HEK293T (cell line): Measurements from ENCODE around the gene FBXL2.

ENCODE experiments used
- CTCF ChIA-PET: fragments of 350-600 bp; formaldehyde crosslinking; extraction: SDS; loops from one replicate; lab custom pipeline; 2021; ENCODE audit warnings: antibody characterized with exemption, inconsistent platforms; lab: Yijun Ruan, JAX
- POLR2A ChIA-PET: fragments of 350-600 bp; formaldehyde crosslinking; extraction: SDS; loops from one replicate; lab custom pipeline; 2020; ENCODE audit warnings: antibody characterized with exemption, inconsistent platforms; lab: Yijun Ruan, JAX
- DNase-seq: peaks from one replicate; pipeline ENCODE4 v3.0.0; 2012; ENCODE audit warnings: mixed read lengths; ENCODE audit errors: extremely low spot score
- ARNT ChIP-seq: fragments of 450-650 bp; IDR thresholded peaks from 2 replicates; pipeline ENCODE4 v1.6.1; 2017; ENCODE audit warnings: mild to moderate bottlenecking
- BHLHE40 ChIP-seq: fragments of 450-650 bp; IDR thresholded peaks from 2 replicates; pipeline ENCODE4 v1.6.1; 2016; ENCODE audit warnings: mild to moderate bottlenecking, moderate library complexity, borderline replicate concordance
- CTBP1 ChIP-seq: fragments of 450-650 bp; IDR thresholded peaks from 2 replicates; pipeline ENCODE4 v1.6.1; 2016; ENCODE audit warnings: borderline replicate concordance
- ELF4 ChIP-seq: fragments of 450-650 bp; IDR thresholded peaks from 2 replicates; pipeline ENCODE4 v1.6.1; 2017; ENCODE audit warnings: antibody characterized with exemption
- FOXA1 ChIP-seq: fragments of 450-650 bp; IDR thresholded peaks from 2 replicates; pipeline ENCODE4 v1.6.1; 2016; ENCODE audit warnings: mild to moderate bottlenecking
- FOXK2 ChIP-seq: fragments of 450-650 bp; IDR thresholded peaks from 2 replicates; pipeline ENCODE4 v1.6.1; 2016; ENCODE audit warnings: mild to moderate bottlenecking
- FOXM1 ChIP-seq: fragments of 450-650 bp; IDR thresholded peaks from 2 replicates; pipeline ENCODE4 v1.6.1; 2017; ENCODE audit warnings: mild to moderate bottlenecking, borderline replicate concordance
- HDGF ChIP-seq: fragments of 450-650 bp; IDR thresholded peaks from 2 replicates; pipeline ENCODE4 v1.6.1; 2017; ENCODE audit warnings: antibody characterized with exemption, borderline replicate concordance
- L3MBTL2 ChIP-seq: fragments of 450-650 bp; conservative IDR thresholded peaks from 2 replicates; pipeline ENCODE4 v1.6.1; 2016; ENCODE audit warnings: mild to moderate bottlenecking
- LEF1 ChIP-seq: fragments of 450-650 bp; IDR thresholded peaks from 2 replicates; pipeline ENCODE4 v1.6.1; 2017; ENCODE audit warnings: mild to moderate bottlenecking, borderline replicate concordance
- NFRKB ChIP-seq: fragments of 450-650 bp; IDR thresholded peaks from 2 replicates; pipeline ENCODE4 v1.6.1; 2016; ENCODE audit warnings: mild to moderate bottlenecking, moderate library complexity
- PKNOX1 ChIP-seq: fragments of 450-650 bp; IDR thresholded peaks from 2 replicates; pipeline ENCODE4 v1.6.1; 2016
- SP1 ChIP-seq: fragments of 450-650 bp; IDR thresholded peaks from 2 replicates; pipeline ENCODE4 v1.6.1; 2017
- SUZ12 ChIP-seq: fragments of 450-650 bp; IDR thresholded peaks from 2 replicates; pipeline ENCODE4 v1.6.1; 2016; ENCODE audit warnings: mild to moderate bottlenecking
- TARDBP ChIP-seq: fragments of 450-650 bp; IDR thresholded peaks from 2 replicates; pipeline ENCODE4 v1.6.1; 2016
- ZNF384 ChIP-seq: fragments of 450-650 bp; IDR thresholded peaks from 2 replicates; pipeline ENCODE4 v1.6.1; 2016

Gene FBXL2

GRCh38 chr3:33271324-33271723 is 5.9 kb upstream of the FBXL2 start:
- POLR2A ChIA-PET: no interaction called here
- TF ChIP-seq LEF1 (no peak), TARDBP (no peak), FOXK2 (no peak), FOXA1 (no peak), NFRKB (no peak)
- DNase-seq: no peak
- CTCF ChIA-PET: no interaction called here

- TF ChIP-seq ZNF384 (no peak), ARNT (no peak), SP1 (no peak), HDGF (no peak), NFRKB (no peak), CTBP1 (no peak), PKNOX1 (no peak), FOXM1 (no peak), TARDBP (no peak), ELF4 (no peak)
- ChIA-PET CTCF (interaction anchor here (0.6 kb wide), 1 partner anchor 10 kb away, joined by 3 read pairs; no protein-coding TSS in a partner anchor), POLR2A (no interaction called here)
- DNase-seq: no peak
Measured at GRCh38 chr3:33273628-33274027, 3.6 kb upstream of the FBXL2 start.

GRCh38 chr3:33278163-33278562 is 921 bp downstream of the FBXL2 start:
- DNase-seq: peak; percentile 18
- no peak for TF ChIP-seq L3MBTL2
- no peak for TF ChIP-seq NFRKB
- no peak for TF ChIP-seq FOXM1
- no peak for TF ChIP-seq FOXK2
- no peak for TF ChIP-seq CTBP1
- no peak for TF ChIP-seq ELF4
- TF ChIP-seq BHLHE40: no peak
- no peak for TF ChIP-seq SP1
- no peak for TF ChIP-seq ARNT
- no peak for TF ChIP-seq LEF1
- no peak for TF ChIP-seq ZNF384
- no peak for TF ChIP-seq HDGF
- no peak for TF ChIP-seq PKNOX1
- no peak for TF ChIP-seq FOXA1
- TF ChIP-seq TARDBP: no peak
- no peak for TF ChIP-seq SUZ12
- CTCF ChIA-PET: interaction anchor here (0.6 to 0.8 kb wide), 3 partner anchors 94 to 376 kb away, joined by 3 to 9 read pairs (median 7); no protein-coding TSS in a partner anchor
- POLR2A ChIA-PET: interaction anchor here (0.7 to 1.3 kb wide), 2 partner anchors 43 to 60 kb away, joined by 3 to 4 read pairs; partner anchors contain the start of gene SUSD5

GRCh38 chr3:33287672-33288282 is 10.5 kb downstream of the FBXL2 start:
- CTCF ChIA-PET: no interaction called here
- no peak for TF ChIP-seq FOXK2
- TF ChIP-seq CTBP1: no peak
- no peak for TF ChIP-seq NFRKB
- no peak for TF ChIP-seq HDGF
- no peak for TF ChIP-seq FOXA1
- TF ChIP-seq TARDBP: no peak
- no peak for TF ChIP-seq ARNT
- POLR2A ChIA-PET: no interaction called here
- DNase-seq: no peak

GRCh38 chr3:33299395-33300081 is 22.3 kb downstream of the FBXL2 start:
- POLR2A ChIA-PET: no interaction called here
- TF ChIP-seq TARDBP: no peak
- TF ChIP-seq FOXA1: no peak
- TF ChIP-seq SP1: no peak
- no peak for TF ChIP-seq NFRKB
- no peak for TF ChIP-seq SUZ12
- no peak for TF ChIP-seq ZNF384
- TF ChIP-seq FOXK2: no peak
- TF ChIP-seq HDGF: no peak
- no peak for TF ChIP-seq FOXM1
- TF ChIP-seq ELF4: no peak
- DNase-seq: no peak
- CTCF ChIA-PET: interaction anchor here (1.1 kb wide), 1 partner anchor 168 kb away, joined by 3 read pairs; no protein-coding TSS in a partner anchor

- ChIA-PET CTCF (no interaction called here), POLR2A (no interaction called here)
- no peak for DNase-seq
- no peak for TF ChIP-seq ZNF384
- no peak for TF ChIP-seq PKNOX1
- no peak for TF ChIP-seq ELF4
Measured at GRCh38 chr3:33312361-33312760, 35.1 kb downstream of the FBXL2 start.
